ENCODE measurements around the gene PPP1R26. TPM values are rescaled to one million over a fixed set of nuclear protein-coding genes. Genes with fewer than 3 reads are reported as not detected.
A peak's percentile ranks its signal among the peaks of the same experiment; 100 is the strongest.

Gene PPP1R26
- total and polyA plus RNA-seq, 2 of the 4 experiments (the other 2 are of a cell fraction), result 3.8 to 5.6 TPM

GRCh38 chr9:135474915-135475314, 4.7 kb upstream of the PPP1R26 start:
- Histone ChIP-seq H2AK5ac (ENCODE audit: low read depth, low read length) (no peak overlapping the region), H3K56ac (ENCODE audit: extremely low read depth, insufficient read depth, low read length) (no peak overlapping the region), H4K91ac (ENCODE audit: insufficient read depth, low read depth, low read length) (no peak overlapping the region), H3K4me2 (ENCODE audit: low read depth, low read length) (no peak overlapping the region), H2BK120ac (ENCODE audit: low read depth, low read length) (no peak overlapping the region), H3K4me1 (ENCODE audit: control insufficient read depth, insufficient read depth, low read length) (peaks cover 2% of the 10 kb centered on the region; the same call in 1 of the 2 replicates), H3K14ac (replicated peaks; ENCODE audit: low read depth, low read length) (no peak overlapping the region), H2AFZ (replicated peaks; ENCODE audit: low read length, poor library complexity) (no peak overlapping the region), H3K4ac (ENCODE audit: low read depth, low read length) (no peak overlapping the region), H2AK9ac (replicated peaks; ENCODE audit: low read depth, low read length, poor library complexity) (no peak overlapping the region), H3K23ac (ENCODE audit: low read depth, low read length) (no peak overlapping the region), H3K27me3 (ENCODE audit: control insufficient read depth, insufficient read depth, low read length) (no peaks in the 10 kb centered on the region), H4K8ac (ENCODE audit: low read depth in 2 of 2, low read length in 2 of 2) (no peak overlapping the region), H3K4me3 (ENCODE audit: insufficient read depth, low read depth, low read length) (no peak overlapping the region), H2BK15ac (ENCODE audit: low read depth, low read length) (no peak overlapping the region), H2BK5ac (ENCODE audit: low read depth, low read length, poor library complexity, severe bottlenecking) (no peak overlapping the region), H3K36me3 (ENCODE audit: control insufficient read depth, insufficient read depth, low read length) (no peaks in the 10 kb centered on the region), H3K79me1 (ENCODE audit: low read depth in 1 of 2, low read length in 2 of 2) (no peaks in the 10 kb centered on the region), H3K9me1 (ENCODE audit: insufficient read depth, low read length) (no peaks in the 10 kb centered on the region), H3K18ac (ENCODE audit: low read depth, low read length) (no peak overlapping the region), H4K20me1 (ENCODE audit: insufficient read depth, low read length) (no peaks in the 10 kb centered on the region), H3K9ac (ENCODE audit: low read depth, low read length) (no peak overlapping the region), H2BK20ac (ENCODE audit: low read depth, low read length) (no peak overlapping the region), H4K5ac (ENCODE audit: low read depth, low read length) (no peak overlapping the region), H3K27ac (ENCODE audit: insufficient read depth, low read length) (no peak overlapping the region), H3K9me3 (ENCODE audit: control insufficient read depth, insufficient read depth, low read length) (no peaks in the 10 kb centered on the region)
- POLR2A ChIA-PET (ENCODE audit: unreplicated experiment), result no interaction called here
- TF ChIP-seq CHD1 (IDR thresholded peaks at IDR 0.05; ENCODE audit: low read depth, low read length) (no peak), RAD21 (IDR thresholded peaks at IDR 0.05; ENCODE audit: low read length) (peak; percentile 35), CEBPB (IDR thresholded peaks at IDR 0.05; ENCODE audit: low read depth, low read length) (no peak), BHLHE40 (IDR thresholded peaks at IDR 0.05; ENCODE audit: low read depth, low read length) (no peak), MXI1 (IDR thresholded peaks at IDR 0.05; ENCODE audit: borderline replicate concordance, low read depth, low read length) (no peak), CTCF (conservative IDR thresholded peaks at IDR 0.05; ENCODE audit: low read depth, low read length) (peak; percentile 38), SMC3 (IDR thresholded peaks at IDR 0.05; ENCODE audit: low read depth, low read length) (peak; percentile 26; the same call in 1 of the 2 replicates), MAZ (IDR thresholded peaks at IDR 0.05; ENCODE audit: borderline replicate concordance, low read depth, low read length) (no peak)
- TF ChIP-seq, protein P1, sequence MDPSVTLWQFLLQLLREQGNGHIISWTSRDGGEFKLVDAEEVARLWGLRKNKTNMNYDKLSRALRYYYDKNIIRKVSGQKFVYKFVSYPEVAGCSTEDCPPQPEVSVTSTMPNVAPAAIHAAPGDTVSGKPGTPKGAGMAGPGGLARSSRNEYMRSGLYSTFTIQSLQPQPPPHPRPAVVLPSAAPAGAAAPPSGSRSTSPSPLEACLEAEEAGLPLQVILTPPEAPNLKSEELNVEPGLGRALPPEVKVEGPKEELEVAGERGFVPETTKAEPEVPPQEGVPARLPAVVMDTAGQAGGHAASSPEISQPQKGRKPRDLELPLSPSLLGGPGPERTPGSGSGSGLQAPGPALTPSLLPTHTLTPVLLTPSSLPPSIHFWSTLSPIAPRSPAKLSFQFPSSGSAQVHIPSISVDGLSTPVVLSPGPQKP (IDR thresholded peaks at IDR 0.05; ENCODE audit: borderline replicate concordance, low read depth, low read length), result no peak
- ATAC-seq (ENCODE audit: low read depth) (0 out of 2 replicates have a peak, but pooled peaks have one; percentile 30), DNase-seq (no peak)
- no TSS peak for BruUV-seq (replicated peaks)
- intact Hi-C loops (cut with micrococcal nuclease) (no loop called here), dilution Hi-C loops (cut with HindIII; ENCODE audit: low sequenced_read_pairs, unreplicated experiment) (no loop called here), in situ Hi-C loops (cut with MboI; ENCODE audit: low sequenced_read_pairs) (no loop called here)
- WGBS, 2 experiments (ENCODE audit: extremely low coverage in 2 of 2, insufficient read length in 1 of 2), result no CpG with 5 or more reads among the region's 12 CpGs
- CTCF ChIA-PET, result no interaction called here
